Osteocyte (in vitro differentiated cells): ENCODE results near the gene GNG13. TPM values are rescaled to one million over a fixed set of nuclear protein-coding genes. Genes with fewer than 3 reads are reported as not detected.

Experiments
- DNase-seq: peaks from one replicate; pipeline ENCODE4 v3.0.0; 2021; ENCODE audit warnings: mixed read lengths; ENCODE audit not compliant: unreplicated experiment; ENCODE audit errors: extremely low spot score
- H3K27ac Mint-ChIP-seq: one replicate; pipeline ENCODE4 v1.8.0; 2021; ENCODE audit warnings: mild to moderate bottlenecking, mixed read lengths; ENCODE audit not compliant: unreplicated experiment
- H3K27me3 Mint-ChIP-seq: one replicate; pipeline ENCODE4 v1.8.0; 2021; ENCODE audit warnings: mixed read lengths; ENCODE audit not compliant: unreplicated experiment
- H3K36me3 Mint-ChIP-seq: one replicate; pipeline ENCODE4 v1.8.0; 2021; ENCODE audit warnings: mixed read lengths; ENCODE audit not compliant: unreplicated experiment
- H3K4me1 Mint-ChIP-seq: one replicate; pipeline ENCODE4 v1.8.0; 2021; ENCODE audit warnings: mixed read lengths; ENCODE audit not compliant: unreplicated experiment
- H3K4me3 Mint-ChIP-seq: one replicate; pipeline ENCODE4 v1.8.0; 2021; ENCODE audit warnings: mild to moderate bottlenecking, moderate library complexity, mixed read lengths; ENCODE audit not compliant: unreplicated experiment
- H3K9me3 Mint-ChIP-seq: one replicate; pipeline ENCODE4 v1.8.0; 2021; ENCODE audit warnings: mixed read lengths; ENCODE audit not compliant: unreplicated experiment
- total RNA-seq: library from RNA; stranded (reverse); gene quantifications from 2 replicates; pipeline ENCODE4 v1.2.1, GENCODE V29; 2021
- TF ChIP-seq, protein P1 (sequence below): fragments of 200-600 bp; sonication (generic); IDR thresholded peaks from 2 replicates; pipeline ENCODE4 v1.5.0; 2021; ENCODE audit warnings: antibody characterized with exemption, mild to moderate bottlenecking, moderate library complexity

GNG13 gene
- total RNA-seq, 1 donor from 2014 or later: not detected

DNA sequence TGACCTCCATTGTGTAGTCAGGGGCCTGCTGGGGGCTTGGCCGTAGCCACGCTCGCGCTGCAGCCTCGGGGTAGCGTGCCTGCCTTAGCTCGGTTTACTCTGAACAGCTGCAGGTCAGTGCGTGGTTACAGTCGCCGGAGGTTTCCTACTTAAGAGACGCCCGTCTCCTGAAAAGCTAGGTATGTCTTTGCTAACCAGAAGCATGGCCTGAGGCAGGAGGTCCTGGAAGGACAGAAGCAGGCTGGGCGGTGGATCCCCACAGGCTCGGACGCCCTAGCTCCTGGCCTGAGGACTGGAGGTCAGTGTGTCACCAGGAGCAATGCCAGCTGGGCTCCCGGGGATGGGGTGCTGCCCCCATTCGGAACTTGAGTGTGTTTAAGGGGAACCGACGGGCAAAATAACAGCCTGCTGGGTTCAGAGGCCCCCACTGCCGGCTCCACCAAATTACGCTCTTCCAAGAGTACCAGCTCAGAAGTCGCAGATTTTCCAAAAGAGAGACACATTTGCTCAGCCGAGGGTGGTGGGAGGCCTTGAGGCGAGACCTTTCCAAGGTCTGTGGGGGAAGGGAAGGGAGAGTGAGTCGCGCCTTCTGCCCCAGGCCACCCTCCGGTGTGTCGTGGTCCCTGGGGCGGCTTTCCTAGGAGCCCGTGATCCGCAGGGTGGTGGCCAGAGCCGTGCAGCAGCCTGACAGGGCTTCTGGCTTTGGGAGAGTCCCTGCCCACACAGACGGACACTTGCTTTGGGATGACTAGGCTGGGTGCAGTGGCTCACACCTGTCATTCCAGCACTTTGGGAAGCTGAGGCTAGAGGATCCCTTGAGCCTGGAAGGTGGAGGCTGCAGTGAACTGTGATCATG is 3.9 kb upstream of the GNG13 start:
- no peak for DNase-seq
- no peak overlapping the region for H3K27ac Mint-ChIP-seq
- H3K27me3 Mint-ChIP-seq: no peaks in the 10 kb centered on the region
- H3K36me3 Mint-ChIP-seq: no peaks in the 10 kb centered on the region
- no peaks in the 10 kb centered on the region for H3K9me3 Mint-ChIP-seq
- H3K4me3 Mint-ChIP-seq: no peak overlapping the region
- TF ChIP-seq, protein P1, sequence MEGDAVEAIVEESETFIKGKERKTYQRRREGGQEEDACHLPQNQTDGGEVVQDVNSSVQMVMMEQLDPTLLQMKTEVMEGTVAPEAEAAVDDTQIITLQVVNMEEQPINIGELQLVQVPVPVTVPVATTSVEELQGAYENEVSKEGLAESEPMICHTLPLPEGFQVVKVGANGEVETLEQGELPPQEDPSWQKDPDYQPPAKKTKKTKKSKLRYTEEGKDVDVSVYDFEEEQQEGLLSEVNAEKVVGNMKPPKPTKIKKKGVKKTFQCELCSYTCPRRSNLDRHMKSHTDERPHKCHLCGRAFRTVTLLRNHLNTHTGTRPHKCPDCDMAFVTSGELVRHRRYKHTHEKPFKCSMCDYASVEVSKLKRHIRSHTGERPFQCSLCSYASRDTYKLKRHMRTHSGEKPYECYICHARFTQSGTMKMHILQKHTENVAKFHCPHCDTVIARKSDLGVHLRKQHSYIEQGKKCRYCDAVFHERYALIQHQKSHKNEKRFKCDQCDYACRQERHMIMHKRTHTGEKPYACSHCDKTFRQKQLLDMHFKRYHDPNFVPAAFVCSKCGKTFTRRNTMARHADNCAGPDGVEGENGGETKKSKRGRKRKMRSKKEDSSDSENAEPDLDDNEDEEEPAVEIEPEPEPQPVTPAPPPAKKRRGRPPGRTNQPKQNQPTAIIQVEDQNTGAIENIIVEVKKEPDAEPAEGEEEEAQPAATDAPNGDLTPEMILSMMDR: no peak
- H3K4me1 Mint-ChIP-seq: peaks cover 3% of the 10 kb centered on the region

DNA sequence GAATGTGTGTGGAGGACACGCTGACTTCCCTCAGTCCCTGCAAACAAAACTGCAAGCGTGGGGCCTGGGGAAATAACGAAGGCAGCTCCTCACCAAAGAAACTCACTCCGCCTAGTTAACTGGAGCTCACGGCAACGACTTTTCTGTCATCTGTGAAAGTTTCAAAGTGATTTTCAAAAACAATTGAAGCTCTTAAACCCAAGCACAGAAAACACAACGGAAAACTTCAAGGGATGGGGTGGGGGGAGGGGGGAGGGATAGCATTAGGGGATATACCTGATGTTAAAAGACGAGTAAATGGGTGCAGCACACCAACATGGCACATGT is 3.2 kb upstream of the GNG13 start:
- TF ChIP-seq, protein P1: no peak
- H3K9me3 Mint-ChIP-seq: no peaks in the 10 kb centered on the region
- DNase-seq: no peak
- H3K36me3 Mint-ChIP-seq: no peaks in the 10 kb centered on the region
- H3K27ac Mint-ChIP-seq: no peak overlapping the region
- H3K4me1 Mint-ChIP-seq: peaks cover 3% of the 10 kb centered on the region
- H3K4me3 Mint-ChIP-seq: no peak overlapping the region
- H3K27me3 Mint-ChIP-seq: no peaks in the 10 kb centered on the region

DNA sequence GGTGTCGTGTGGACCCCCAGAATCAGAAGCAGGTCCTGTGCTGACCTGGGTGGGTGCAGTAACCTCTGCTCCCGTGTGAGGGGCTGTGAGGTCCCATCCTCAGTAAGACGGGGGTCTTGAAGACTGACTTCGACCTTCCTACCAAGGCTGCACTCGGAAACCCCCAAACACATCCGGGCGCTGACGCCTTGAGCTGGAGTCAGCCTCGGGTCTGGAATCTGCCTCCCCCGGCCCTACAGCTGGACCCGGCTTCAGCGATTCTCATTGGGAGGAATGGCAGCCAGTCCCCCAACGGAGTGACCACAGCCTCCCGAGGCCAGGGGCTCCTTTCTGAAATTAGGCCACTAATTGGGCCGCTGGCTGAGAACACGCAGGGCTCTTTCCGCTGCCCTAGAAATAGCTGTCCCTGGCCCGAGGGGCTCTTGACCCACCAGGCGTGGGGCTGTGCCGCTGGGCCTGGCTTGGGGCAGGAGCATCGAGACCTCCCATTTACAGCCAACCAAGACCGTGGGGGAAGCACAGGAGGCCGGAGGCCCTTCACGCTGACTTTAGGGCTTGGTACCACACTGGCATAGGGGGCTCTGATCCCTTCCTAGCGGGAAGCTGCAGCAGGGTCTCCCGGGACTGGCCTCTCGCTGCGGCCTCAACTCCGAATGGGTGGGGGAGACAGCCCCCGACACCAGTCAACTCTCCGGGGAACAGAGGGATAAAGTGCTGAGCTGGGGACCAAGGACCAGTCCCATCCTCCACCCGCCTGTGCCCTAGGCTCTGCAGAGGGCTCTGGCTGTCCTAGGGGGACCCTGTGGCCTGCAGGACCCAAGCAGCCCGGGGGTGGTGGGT is 2.6 kb upstream of the GNG13 start:
- H3K4me3 Mint-ChIP-seq: no peak overlapping the region
- no peaks in the 10 kb centered on the region for H3K27me3 Mint-ChIP-seq

DNA sequence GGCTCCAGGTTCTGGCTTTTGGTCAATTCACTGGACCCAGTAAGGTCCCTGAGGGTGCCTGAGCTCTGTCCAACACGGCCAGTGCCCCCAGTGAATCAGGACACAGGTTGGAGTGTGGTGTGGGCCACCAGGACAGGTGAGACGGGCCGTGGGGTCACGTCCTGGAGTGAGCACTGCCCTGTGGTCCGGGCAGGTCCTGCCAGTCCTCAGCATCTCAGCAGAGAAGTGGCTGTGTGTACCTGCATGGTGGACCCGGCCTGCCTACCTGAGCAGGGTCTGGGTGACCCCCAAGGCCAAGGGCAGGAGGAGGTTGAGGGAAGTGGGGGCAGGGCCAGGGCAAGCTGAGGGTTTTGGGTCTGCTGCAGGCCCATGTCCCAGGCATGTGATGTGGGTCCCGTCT is 1.9 kb upstream of the GNG13 start:
- no peaks in the 10 kb centered on the region for H3K4me1 Mint-ChIP-seq
- H3K27me3 Mint-ChIP-seq: no peaks in the 10 kb centered on the region
- no peak for DNase-seq
- TF ChIP-seq, protein P1: no peak
- no peaks in the 10 kb centered on the region for H3K9me3 Mint-ChIP-seq
- no peak overlapping the region for H3K4me3 Mint-ChIP-seq
- H3K36me3 Mint-ChIP-seq: no peaks in the 10 kb centered on the region
- no peak overlapping the region for H3K27ac Mint-ChIP-seq

More for the DNA sequence above, 2.6 kb upstream of the GNG13 start:
- no peak overlapping the region for H3K27ac Mint-ChIP-seq
- TF ChIP-seq, protein P1: no peak
- no peaks in the 10 kb centered on the region for H3K9me3 Mint-ChIP-seq
- DNase-seq: no peak
- no peaks in the 10 kb centered on the region for H3K36me3 Mint-ChIP-seq
- H3K4me1 Mint-ChIP-seq: peaks cover 3% of the 10 kb centered on the region
